Upper lobe of right lung (tissue), 1 donor: ENCODE measurements around the gene F13B. TPM values are rescaled to one million over a fixed set of nuclear protein-coding genes. Genes with fewer than 3 reads are reported as not detected.

Source experiments
- ATAC-seq: fragments of 200-7000 bp; cut with Tn5 transposase; one replicate; pipeline ENCODE4 v1.9.1; 2020; ENCODE audit warnings: mild to moderate bottlenecking, moderate library complexity
- DNase-seq: peaks from one replicate; pipeline ENCODE4 v3.0.0-alpha.2; 2020
- H3K27ac ChIP-seq: fragments of 200-600 bp; one replicate; pipeline ENCODE4 v1.8.0; 2022
- H3K27me3 ChIP-seq: fragments of 200-600 bp; one replicate; pipeline ENCODE4 v1.8.0; 2022; ENCODE audit warnings: mild to moderate bottlenecking
- H3K36me3 ChIP-seq: fragments of 200-600 bp; one replicate; pipeline ENCODE4 v1.8.0; 2022
- H3K4me1 ChIP-seq: fragments of 200-600 bp; one replicate; pipeline ENCODE4 v1.8.0; 2022
- H3K4me3 ChIP-seq: fragments of 200-600 bp; one replicate; pipeline ENCODE4 v1.8.0; 2022; ENCODE audit warnings: mild to moderate bottlenecking
- H3K9me3 ChIP-seq: fragments of 200-600 bp; one replicate; pipeline ENCODE4 v1.8.0; 2022
- CTCF ChIP-seq: fragments of 200-600 bp; IDR thresholded peaks from one replicate; pipeline ENCODE4 v1.8.0; 2022; ENCODE audit warnings: antibody characterized with exemption
- intact Hi-C: fragments of 100-400 bp; cut with DNase I; formaldehyde crosslinking; loops from one replicate; pipeline ENCODE4 v1.11.0; 2022
- long read RNA-seq: library from polyadenylated mRNA; unstranded; transcript quantifications from one replicate; pipeline ENCODE4 v2.0.0, GENCODE V29; 2021
- total RNA-seq: library from RNA; stranded (reverse); fragmentation: NEBNext Ultra II Directional; extraction: Animal tissue kit (Norgen Biotek cat#: 25700); gene quantifications from one replicate; pipeline ENCODE4 v1.2.1, GENCODE V29; 2021
- donor health status: DM: no; HTN: yes; CAD: no; lungs with severe emphysema.

The F13B gene
- not detected for total RNA-seq
- long read RNA-seq = 0 reads

- Histone ChIP-seq H3K4me1 (no peaks in the 10 kb centered on the region), H3K9me3 (no peaks in the 10 kb centered on the region), H3K4me3 (no peak within 1 kb of the TSS), H3K36me3 (no peaks in the 10 kb centered on the region), H3K27ac (no peak within 1 kb of the TSS), H3K27me3 (no peaks in the 10 kb centered on the region)
- ATAC-seq = no peak
- no peak for DNase-seq
- intact Hi-C loops = no loop called here
- TF ChIP-seq CTCF = no peak
Observed at GRCh38 chr1:197066719-197067456, at the start of gene F13B. TSS of gene F13B (minus strand) at chr1:197067260. CDS start at chr1:197067223, 37 bp downstream.

GRCh38 chr1:197116156-197116555 lies 49.1 kb upstream of the F13B start:
- intact Hi-C loops = no loop called here
- no peaks in the 10 kb centered on the region for H3K27me3 ChIP-seq
- H3K27ac ChIP-seq = no peak overlapping the region
- no peaks in the 10 kb centered on the region for H3K4me1 ChIP-seq
- DNase-seq = no peak
- TF ChIP-seq CTCF = no peak
- ATAC-seq = no peak
- H3K4me3 ChIP-seq = no peak overlapping the region
- no peaks in the 10 kb centered on the region for H3K9me3 ChIP-seq
- H3K36me3 ChIP-seq = no peaks in the 10 kb centered on the region

GRCh38 chr1:197106869-197107268 lies 39.8 kb upstream of the F13B start:
- Histone ChIP-seq H3K4me3 (no peak overlapping the region), H3K36me3 (no peaks in the 10 kb centered on the region), H3K27me3 (no peaks in the 10 kb centered on the region), H3K27ac (no peak overlapping the region), H3K9me3 (no peaks in the 10 kb centered on the region), H3K4me1 (no peaks in the 10 kb centered on the region)
- DNase-seq = no peak
- no peak for TF ChIP-seq CTCF
- intact Hi-C loops = no loop called here
- no peak for ATAC-seq

GRCh38 chr1:197103300-197103699 lies 36.2 kb upstream of the F13B start:
- Histone ChIP-seq H3K9me3 (no peaks in the 10 kb centered on the region), H3K27ac (no peak overlapping the region), H3K27me3 (no peaks in the 10 kb centered on the region), H3K4me3 (no peak overlapping the region), H3K36me3 (no peaks in the 10 kb centered on the region), H3K4me1 (no peaks in the 10 kb centered on the region)
- no peak for TF ChIP-seq CTCF
- DNase-seq (no peak), ATAC-seq (no peak)
- intact Hi-C loops = no loop called here

- DNase-seq = no peak
- Histone ChIP-seq H3K9me3 (no peaks in the 10 kb centered on the region), H3K4me3 (no peak overlapping the region), H3K4me1 (no peaks in the 10 kb centered on the region), H3K27me3 (no peaks in the 10 kb centered on the region), H3K27ac (no peak overlapping the region), H3K36me3 (no peaks in the 10 kb centered on the region)
- intact Hi-C loops = no loop called here
- TF ChIP-seq CTCF = no peak
- no peak for ATAC-seq
Observed at GRCh38 chr1:197101978-197102377, 34.9 kb upstream of the F13B start.
